Head of caudate nucleus (tissue), 42 donors: ENCODE results near the gene SAMHD1.
A peak's percentile ranks its signal among the peaks of the same experiment; 100 is the strongest.
"Not testable (repeated sequence)": the region's sequence is repeated elsewhere in the genome, so short reads cannot be mapped to it uniquely, and the experiment has no call there.

Experiments
- DNase-seq, 42 donors: peaks; one replicate each; pipeline versions ENCODE4 v3.0.0 to v3.0.0-alpha.2; 2020 to 2021; ENCODE audit warnings: mixed read lengths in 7 of 42
- intact Hi-C: fragments of 100-400 bp; cut with DNase I; formaldehyde crosslinking; loops from one replicate; pipeline ENCODE4 v1.15.0; 2022

Gene SAMHD1

DNA sequence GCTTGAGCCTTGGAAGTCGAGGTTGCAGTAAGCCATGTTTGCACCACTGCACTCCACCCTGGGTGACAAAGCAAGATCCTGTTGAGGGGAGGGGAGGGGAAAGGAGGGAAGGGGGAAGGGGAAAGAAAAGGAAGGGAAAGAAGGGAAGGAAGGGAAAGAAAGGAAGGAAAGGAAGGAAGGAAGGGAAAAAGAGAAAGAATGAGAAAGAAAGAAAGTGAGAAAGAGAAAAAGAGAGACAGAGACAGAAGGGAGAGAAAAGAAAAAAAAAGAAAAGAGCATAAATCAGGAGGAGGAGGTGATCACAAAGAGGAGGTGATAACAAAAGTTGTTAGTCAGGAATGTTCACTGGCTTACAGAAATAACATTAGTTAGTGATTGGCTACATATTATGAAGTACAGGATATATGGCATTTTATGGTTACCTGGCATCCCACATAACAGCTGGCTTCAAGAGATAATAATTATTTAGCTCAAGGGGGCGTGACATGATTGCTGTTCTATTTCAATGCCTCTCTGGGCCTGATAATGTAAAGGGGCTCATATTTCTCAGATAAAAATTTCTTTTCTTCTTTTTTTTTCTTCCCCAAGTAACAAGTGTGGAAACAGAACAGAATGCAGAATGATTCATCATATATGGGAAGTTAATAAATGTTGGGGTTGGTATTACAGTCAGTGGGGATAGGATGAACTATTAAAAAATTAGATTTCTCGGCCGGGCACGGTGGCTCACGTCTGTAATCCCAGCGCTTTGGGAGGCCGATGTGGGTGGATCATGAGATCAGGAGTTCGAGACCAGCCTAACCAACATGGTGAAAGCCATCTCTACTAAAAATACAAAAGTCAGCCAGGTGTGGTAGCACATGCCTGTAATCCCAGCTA, 27.1 kb downstream of the SAMHD1 start:
- DNase-seq, result no peak
- intact Hi-C loops, result no loop called here

DNA sequence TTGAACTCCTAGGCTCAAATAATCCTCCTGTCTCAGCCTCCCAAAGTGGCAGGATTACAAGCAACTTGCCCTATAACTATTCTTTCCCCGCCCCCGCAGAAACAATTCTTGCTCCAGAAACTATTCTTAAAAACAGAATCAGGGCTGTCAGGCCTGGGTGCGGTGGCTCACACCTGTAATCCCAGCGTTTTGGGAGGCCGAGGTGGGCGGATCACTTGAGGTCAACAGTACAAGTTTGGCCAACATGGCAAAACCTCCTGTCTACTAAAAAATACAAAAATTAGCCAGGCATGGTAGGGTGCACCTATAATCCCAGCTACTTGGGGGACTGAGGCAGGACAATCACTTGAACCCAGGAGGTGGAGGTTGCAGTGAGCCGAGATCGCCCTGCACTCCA, 31.2 kb downstream of the SAMHD1 start:
- intact Hi-C loops, result no loop called here
- no peak for DNase-seq

DNA sequence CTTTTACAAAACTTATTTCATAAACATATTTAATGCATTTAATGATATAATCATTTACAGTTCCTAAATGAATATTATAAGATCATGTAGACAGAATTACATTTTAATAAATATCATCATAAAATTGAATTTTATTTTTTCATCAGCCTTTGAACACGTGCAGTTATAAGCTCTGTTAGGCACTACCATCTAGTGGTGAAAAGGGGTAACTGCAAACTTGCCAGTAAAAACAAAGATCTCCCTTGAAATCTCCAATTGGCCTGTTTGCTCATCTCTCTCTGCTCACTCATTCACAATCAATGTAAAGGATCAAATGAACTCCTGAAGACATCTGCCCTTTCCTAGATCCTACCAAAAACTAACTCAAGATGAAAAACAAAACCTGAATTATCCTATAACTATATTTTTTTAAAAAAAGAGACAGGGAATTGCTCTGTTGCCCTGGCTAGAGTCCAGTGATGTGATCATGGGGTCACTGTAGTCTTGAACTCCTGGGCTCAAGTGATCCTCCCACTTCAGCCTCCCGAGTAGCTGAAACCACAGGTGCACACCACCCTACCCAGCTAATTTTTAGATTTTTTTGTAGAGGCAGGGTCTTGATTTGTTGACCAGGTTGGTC, 31.7 kb downstream of the SAMHD1 start:
- intact Hi-C loops, result no loop called here
- peak in 14 of 42 donors; percentile 14 to 80 (median 54) for DNase-seq

DNA sequence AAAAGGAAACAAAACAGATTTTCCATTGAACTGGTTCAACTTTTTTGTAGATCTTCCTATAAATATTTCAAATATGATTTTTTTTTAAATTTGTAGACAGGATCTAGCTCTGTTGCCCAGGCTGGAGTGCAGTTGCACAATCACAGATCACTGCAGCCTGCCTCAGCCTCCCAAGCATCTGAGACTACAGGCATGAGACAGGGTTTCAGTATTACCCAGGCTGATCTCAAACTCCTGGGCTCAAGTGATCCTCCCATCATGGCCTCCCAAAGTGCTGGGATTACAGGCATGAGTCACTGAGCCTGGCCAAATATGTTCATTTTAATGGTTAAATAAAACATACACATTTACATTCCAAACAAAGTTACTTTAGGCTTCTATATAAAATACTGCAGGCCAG, 33.6 kb downstream of the SAMHD1 start:
- DNase-seq, result no peak
- intact Hi-C loops, result no loop called here

DNA sequence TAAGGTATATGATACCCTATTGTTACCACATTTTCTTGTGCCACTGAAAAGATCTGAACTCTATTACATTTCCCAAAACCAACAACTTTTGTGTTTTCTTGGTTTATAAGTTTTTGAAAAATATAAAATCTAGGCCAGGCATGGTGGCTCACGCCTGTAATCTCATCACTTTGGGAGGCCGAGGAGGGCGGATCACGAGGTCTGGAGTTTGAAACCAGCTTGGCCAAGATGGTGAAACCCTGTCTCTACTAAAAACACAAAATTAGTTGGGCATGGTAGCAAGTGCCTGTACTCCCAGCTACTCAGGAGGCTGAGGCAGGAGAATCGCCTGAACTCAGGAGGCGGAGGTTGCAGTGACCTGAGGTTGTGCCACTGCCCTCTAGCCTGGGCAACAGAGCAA, 34.3 kb downstream of the SAMHD1 start:
- DNase-seq, result no peak
- intact Hi-C loops, result no loop called here

DNA sequence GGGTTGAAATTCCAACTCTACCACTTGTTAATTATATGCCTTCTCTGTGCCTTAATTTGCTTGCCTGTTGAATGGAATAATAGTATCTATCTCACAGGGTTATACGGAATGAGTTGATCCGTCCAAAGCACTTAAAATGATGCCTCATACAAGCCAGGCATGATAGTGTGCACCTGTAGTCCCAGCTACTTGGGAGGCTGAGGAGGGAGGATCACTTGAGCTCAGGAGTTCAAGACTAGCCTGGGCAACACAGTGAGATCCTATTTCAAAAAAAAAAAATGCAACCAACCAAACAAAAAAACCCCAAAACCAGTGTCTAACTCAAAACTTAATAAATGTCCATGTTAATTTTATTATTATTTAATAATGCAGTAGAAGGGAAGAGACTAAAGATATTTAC, 35.3 kb downstream of the SAMHD1 start:
- intact Hi-C loops, result no loop called here
- DNase-seq, result no peak

DNA sequence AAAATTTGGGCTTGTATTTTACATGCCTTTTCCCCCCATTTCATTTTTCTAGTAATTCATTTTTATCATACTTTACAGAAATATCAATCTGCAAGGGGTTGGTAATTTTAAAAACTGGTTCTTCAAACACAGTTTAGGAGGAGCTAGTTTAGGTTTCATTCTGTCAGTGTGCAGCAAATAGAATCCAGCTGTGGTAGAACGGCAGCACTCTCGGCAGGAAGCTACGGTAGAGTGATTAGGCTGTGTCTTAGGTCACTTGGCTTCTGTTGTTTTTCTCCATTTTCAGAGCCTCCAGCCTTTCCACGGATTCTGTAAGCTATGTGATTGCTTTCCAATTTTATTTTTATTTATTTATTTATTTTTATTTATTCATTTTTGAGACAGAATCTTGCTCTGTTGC, 42.9 kb downstream of the SAMHD1 start:
- intact Hi-C loops, result no loop called here
- DNase-seq, result no peak

DNA sequence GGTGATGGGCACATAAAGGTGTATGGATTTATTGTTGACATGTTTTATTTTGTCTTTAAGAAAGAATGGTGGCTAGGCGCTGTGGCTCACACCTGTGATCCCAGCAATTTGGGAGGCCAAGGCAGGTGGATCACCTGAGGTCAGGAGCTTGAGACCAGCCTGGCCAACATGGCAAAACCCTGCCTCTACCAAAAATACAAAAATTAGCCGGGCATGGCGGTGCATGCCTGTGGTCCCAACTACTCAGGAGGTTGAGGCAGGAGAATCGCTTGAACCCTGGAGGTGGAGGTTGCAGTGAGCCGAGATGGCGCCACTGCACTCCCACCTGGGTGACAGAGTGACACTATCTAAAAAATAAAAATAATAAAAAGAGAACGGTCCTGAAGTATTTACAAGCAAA, 45.4 kb downstream of the SAMHD1 start:
- intact Hi-C loops, DNase-seq: not testable (repeated sequence)

DNA sequence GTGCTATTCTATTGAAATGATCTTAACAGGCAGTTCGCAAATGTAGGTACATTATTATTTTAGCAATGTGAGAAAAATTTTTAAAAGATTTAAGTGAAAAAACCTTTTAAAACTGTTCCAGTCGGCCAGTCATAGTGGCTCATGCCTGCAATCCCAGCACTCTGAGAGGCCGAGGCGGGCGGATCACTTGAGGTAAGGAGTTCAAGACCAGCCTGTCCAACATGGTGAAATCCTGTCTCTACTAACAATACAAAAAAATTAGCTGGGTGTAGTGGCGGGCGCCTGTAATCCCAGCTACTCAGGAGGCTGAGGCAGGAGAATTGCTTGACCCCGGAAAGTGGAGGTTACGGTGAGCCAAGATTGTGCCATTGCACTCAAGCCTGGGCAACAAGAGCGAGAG, 45.9 kb downstream of the SAMHD1 start:
- intact Hi-C loops, DNase-seq: not testable (repeated sequence)

DNA sequence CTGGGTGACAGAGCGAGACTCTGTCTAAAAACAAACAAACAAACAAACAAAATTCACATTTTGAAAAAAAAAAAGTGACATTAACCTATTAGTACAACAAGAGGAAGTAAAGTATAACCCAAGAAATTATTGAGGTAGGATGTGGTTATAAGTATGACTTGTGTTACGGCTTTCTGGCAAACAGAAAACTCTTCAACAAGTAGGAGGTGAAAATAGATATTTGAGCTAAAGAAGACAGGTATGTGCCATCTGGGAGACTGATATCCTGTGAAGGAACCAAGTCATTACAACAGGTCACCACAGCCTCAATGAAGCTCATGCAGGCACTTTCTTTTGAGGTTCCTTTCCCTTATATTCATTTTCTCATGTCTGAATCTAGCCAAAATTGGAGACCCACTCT, 46.8 kb downstream of the SAMHD1 start:
- intact Hi-C loops, result no loop called here
- no peak for DNase-seq

DNA sequence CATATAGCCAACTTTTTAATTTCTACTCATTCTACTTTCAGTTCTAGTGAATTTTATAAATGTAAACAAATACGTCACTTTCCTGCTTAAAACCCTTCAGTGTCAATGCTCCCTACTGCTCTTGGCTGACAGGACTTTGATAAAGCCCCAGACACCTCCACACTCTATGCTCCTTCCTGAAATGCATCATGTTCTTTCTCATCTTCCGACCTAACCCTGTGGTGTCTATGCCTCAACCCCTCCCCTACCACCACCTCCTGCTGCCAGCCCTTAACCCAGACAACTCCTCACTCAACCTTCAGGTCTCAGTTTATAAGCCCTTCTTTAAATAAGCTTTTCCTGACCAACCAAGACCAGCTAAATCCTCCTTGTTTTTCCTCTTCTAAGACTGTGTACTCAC, 56.5 kb downstream of the SAMHD1 start:
- intact Hi-C loops, result no loop called here
- no peak for DNase-seq

DNA sequence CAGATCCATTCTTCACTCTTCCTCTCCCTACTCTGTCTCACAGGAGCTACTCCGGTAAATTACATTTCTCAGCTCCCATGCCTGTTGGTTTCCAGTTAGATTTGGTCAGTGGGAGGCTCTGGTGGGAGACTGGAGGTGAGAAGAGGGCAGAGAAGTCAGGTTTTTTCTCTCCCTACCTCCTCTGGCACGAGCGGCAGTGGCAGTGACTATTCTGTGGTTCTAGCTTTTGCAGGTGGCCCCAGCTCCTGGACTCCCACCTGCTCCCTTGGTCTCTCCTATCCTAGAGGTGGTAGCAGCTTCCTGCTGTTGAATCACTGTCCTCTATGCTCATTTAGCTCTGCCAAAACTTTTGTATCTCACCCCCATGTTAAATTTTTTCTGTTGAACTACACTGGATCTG, 57.7 kb downstream of the SAMHD1 start:
- no peak for DNase-seq
- intact Hi-C loops, result no loop called here

DNA sequence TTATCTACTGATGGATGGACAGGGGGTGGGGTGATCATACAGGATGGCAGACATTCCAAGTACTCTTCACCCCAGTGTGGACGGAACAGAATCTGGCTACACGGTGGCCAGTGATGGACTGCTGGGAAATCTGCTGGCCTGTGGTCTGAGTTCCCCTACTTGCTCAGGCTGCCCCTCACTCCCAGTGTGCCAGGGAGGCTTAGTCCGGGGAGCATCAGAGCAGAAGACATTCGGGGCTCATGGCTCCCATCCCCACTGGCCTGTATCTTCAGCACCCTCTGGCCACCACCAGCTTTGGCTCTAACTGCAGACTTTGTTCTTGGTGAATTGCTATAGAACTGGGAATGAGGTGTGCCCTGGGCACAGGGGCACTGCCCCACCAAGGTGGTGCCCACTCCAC, 60.3 kb downstream of the SAMHD1 start:
- intact Hi-C loops, result no loop called here
- no peak for DNase-seq

DNA sequence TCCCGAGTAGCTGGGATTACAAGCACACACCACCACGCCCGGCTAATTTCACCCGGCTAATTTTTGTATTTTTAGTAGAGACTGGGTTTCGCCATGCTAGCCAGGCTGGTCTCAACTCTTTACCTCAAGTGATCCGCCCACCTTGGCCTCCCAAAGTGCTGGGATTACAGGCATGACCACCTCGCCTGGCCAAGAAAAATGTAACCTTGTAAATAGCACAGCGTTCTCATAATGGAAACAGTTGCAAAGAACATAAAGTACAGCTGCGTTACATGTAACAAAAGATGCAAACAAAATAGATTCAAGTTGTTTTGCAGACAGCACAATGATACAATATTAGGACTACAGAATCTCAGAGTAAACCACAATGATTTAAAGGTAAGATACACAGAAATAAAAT, 60.9 kb downstream of the SAMHD1 start:
- intact Hi-C loops, result no loop called here
- no peak for DNase-seq

DNA sequence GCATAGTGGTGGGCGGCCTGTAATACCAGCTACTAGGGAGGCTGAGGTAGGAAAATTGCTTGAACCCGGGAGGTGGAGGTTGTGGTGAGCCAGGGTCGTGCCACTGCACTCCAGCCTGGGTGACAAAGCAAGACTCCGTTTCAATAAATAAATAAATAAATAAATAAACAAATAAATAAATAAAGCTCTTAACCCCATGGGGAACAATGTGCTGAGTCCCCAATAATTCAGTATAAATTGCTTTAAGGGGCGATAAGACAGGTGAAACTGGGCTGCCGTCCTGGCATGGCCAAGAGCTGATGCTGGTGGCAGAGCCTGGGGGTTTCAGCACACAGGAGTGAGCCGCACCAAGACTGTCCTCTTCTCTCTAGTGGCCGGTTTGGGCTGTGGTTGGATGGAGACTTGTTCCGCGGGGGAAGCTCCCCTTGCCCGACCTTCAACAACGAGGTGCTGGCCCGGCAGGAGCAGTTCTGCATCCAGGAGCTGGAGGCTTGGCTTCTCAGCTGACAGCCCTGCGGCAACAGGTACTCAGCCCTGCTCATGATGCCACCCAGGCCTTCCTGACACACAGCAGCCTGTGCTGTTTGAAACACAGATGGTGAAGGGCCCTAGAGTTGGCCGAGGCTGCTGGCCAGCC, 62.5 kb downstream of the SAMHD1 start:
- no peak for DNase-seq
- intact Hi-C loops, result loop anchor here (10.0 kb wide), 1 partner anchor 284 kb away; the partner anchor contains the start of gene RAB5IF

DNA sequence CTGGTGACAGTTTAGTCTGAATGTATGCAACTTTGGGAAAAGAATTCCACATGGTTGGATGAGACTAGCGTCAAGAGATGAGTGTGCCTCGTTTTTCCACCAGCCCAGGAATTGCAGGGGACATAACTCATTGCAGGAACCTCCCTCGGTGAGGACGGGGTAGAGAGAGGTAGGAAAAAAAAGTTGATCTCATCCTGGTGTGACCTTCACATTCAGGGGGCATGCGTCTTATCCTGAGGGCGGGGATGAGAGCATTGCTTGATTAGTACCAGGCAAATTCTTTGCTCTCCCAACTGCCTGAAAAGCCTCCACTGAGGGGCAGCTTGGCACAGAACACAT, 63.8 kb downstream of the SAMHD1 start:
- no peak for DNase-seq
- intact Hi-C loops, result loop anchor here (10.0 kb wide), 1 partner anchor 283 kb away; the partner anchor contains the start of gene RAB5IF

DNA sequence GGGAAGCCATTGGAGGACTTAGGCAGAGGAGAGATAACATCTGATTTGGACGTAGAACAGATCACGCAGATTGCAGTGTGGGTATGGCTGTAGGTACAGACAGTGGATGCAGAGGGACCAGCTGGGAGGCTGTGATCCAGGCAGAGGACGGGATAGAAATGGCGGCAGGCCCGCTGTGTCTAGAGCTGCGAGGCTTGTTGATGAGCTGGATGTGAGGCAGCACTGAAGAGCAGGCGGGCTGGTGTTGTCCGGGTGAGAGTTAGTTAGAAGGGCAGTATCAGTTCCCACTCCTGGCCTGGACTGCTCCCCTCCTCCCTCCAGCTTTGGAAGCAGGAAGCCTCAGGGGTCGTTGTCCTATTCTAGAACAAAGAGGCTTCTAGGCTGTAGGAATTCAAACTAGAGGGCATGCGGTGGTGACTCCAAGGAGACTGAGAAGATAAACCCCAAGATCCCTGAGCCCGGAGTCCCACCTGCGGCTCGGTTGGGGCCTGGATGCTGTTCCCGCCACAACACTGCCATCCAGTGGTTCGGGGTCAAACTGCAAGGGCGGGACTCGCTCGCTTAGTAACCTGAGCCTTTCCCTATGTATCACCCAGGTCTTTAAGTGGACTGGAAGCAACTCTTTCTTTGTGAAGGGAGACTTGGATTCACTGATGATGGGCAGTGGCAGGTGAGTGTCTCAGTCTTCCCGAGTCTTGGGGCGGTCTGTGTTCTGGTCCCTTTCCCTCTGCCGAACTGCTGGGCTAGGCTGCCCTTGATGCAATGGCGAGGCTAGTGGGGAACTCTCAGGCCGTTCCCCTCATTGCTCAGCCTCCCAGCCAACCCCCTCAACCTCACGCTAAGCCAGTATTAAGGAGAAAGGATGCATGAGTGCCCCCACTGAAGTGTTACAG, 64.4 kb downstream of the SAMHD1 start:
- intact Hi-C loops, result loop anchor here (10.0 kb wide), 1 partner anchor 282 kb away; the partner anchor contains the start of gene RAB5IF
- DNase-seq, result peak; percentile 62 to 95 (median 88)

DNA sequence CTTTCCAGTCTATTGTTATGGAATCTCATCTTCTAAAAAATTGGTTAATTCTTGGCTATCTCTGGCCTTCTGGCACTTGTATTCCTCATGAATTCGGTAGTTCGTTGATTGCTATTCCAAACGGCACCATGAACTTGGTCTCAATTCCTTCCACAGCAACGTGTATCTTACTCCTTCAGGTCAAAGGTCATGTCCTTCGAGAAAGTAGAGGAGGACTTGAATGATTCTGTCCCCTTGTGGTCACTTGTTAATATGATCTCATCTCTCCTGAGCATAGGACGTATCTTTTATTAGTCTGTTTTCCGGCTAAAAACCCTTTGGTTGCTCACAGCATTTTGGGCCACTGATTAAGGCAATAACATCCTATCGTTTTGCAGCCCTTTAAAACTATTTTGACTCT, 66.2 kb downstream of the SAMHD1 start:
- DNase-seq, result no peak
- intact Hi-C loops, result loop anchor here (10.0 kb wide), 1 partner anchor 281 kb away; the partner anchor contains the start of gene RAB5IF

DNA sequence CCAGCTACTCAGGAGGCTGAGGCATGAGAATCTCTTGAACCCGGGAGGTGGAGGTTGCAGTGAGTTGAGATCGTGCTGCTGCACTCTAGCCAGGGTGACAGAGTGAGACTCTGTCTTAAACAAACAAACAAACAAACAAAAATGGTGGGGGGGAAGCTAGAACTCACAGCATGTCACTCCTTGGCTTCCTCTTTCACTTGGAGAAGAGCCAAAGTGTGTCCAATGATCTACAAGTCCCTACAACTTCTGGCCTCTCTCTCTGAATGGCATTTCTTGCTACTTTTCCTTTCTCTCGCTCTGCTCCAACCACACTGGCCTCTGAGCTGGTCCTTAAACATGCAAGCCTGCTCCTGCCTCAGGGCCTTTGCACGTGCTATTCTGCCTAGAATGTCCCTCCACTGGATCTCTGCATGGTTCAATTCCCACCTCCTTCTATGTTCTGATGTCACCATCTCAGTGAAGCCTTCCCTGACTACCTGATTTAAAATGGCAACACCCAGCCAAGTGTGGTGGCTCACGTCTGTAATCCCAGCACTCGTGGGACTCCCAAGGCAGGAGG, 67.5 kb downstream of the SAMHD1 start:
- intact Hi-C loops, result loop anchor here (10.0 kb wide), 1 partner anchor 279 kb away; the partner anchor contains the start of gene RAB5IF
- no peak for DNase-seq
